ENCODE results near the gene DIP2B.
"Not testable (repeated sequence)": the region's sequence is repeated elsewhere in the genome, so short reads cannot be mapped to it uniquely, and the experiment has no call there.

The DIP2B gene

GRCh38 chr12:50504798-50505674 is at the start of gene DIP2B:
DIP2B (plus strand) TSS chr12:50504985; CDS start chr12:50505141, 156 bp downstream.
- DNase-seq (ENCODE audit: low spot score): peak; percentile 89

GRCh38 chr12:50458606-50459005 is 46.2 kb upstream of the DIP2B start:
- DNase-seq (ENCODE audit: low spot score): peak; percentile 46

DNA sequence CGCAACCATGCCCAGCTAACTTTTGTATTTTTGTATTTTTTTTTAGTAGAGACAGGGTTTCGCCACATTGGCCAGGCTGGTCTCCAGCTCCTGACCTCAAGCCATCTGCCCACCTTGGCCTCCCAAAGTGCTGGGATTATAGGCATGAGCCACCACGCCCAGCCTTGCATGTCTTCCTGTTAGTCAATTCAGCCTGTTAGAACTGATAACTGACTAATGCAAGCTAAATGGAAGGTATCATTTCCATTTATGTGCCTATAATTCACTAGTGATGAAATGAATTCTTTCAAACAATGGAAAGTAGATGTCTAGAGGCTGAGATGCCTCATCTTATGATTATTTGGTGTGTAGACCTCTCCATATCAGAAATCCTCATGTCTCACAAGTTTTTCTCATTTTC is 37.3 kb upstream of the DIP2B start:
- DNase-seq (ENCODE audit: low spot score): peak; percentile 11

DNA sequence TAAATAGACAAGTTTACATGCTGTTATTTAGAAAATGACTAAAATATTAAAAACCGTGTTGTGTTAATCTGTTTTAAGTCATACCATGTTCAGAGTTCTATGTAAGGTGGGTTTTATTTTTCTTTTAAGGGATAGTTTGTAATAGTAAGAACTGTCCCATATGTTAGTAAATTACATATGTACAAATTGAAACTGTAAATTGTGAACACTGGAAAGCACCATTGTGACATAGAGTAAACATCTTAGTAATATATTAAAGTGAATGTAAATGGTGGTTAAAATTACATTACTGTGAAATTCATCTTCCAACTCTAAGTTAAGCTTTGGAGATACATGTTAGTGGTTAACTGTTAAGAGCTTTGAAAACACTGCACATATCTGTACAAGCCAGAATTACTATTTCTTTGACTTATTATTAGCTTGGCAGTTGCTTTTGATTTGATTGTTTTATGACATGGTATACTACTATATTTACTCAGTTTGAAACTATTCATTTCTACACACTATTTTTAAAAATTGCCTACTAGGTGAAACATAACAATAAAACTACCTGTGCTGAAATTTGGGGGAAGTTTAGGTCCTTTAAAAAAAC is 27.4 kb upstream of the DIP2B start:
- DNase-seq (ENCODE audit: low spot score): no peak

DNA sequence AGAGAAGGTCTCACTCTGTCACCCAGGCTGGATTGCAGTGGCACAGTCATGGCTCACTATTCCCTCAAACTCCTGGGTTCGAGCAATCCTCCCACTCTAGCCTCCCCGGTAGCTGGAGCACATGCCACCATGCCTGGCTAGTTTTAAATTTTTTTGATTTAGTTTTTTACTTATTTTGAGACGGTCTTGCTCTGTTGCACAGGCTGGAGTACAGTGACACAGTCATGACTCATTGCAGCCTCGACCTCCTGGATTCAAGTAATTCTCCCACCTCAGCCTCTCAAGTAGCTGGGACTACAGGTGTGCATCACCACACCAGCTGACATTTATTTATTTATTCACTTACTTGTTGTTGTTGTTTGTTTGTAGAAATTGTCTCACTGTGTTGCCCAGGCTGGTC is 22.2 kb upstream of the DIP2B start:
- peak; percentile 70 for DNase-seq (ENCODE audit: low spot score)

GRCh38 chr12:50483488-50483887 is 21.3 kb upstream of the DIP2B start:
- no peak for DNase-seq (ENCODE audit: low spot score)

- no peak for DNase-seq (ENCODE audit: low spot score)
Measured at GRCh38 chr12:50488801-50489200, 16.0 kb upstream of the DIP2B start.

DNA sequence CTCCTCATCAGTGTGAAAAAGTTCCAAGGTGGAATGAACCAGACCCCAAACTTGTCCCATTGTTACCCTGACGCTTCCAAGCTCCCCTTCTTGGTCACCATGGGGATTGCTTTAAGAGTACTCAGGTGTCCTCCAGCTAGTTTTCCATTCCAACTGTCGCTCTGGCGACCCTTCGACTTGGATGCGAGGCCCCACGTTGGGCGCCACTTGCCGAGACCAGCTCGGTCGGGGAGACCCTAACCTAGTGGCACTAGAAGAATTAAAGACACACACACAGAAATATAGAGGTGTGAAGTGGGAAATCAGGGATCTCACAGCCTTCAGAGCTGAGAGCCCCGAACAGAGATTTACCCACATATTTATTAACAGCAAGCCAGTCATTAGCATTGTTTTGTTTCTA is 6.7 kb upstream of the DIP2B start:
- DNase-seq (ENCODE audit: low spot score): not testable (repeated sequence)

- peak; percentile 39 for DNase-seq (ENCODE audit: low spot score)
Measured at GRCh38 chr12:50505675-50506530, 1.1 kb downstream of the DIP2B start.

- DNase-seq (ENCODE audit: low spot score): no peak
Measured at GRCh38 chr12:50506753-50507473, 2.1 kb downstream of the DIP2B start.

GRCh38 chr12:50507474-50507838 is 2.7 kb downstream of the DIP2B start:
- no peak for DNase-seq (ENCODE audit: low spot score)

- DNase-seq (ENCODE audit: low spot score): no peak
Measured at GRCh38 chr12:50507930-50508329, 3.1 kb downstream of the DIP2B start.

- no peak for DNase-seq (ENCODE audit: low spot score)
Measured at GRCh38 chr12:50508414-50508813, 3.6 kb downstream of the DIP2B start.

GRCh38 chr12:50508970-50509663 is 4.3 kb downstream of the DIP2B start:
- DNase-seq (ENCODE audit: low spot score): no peak

DNA sequence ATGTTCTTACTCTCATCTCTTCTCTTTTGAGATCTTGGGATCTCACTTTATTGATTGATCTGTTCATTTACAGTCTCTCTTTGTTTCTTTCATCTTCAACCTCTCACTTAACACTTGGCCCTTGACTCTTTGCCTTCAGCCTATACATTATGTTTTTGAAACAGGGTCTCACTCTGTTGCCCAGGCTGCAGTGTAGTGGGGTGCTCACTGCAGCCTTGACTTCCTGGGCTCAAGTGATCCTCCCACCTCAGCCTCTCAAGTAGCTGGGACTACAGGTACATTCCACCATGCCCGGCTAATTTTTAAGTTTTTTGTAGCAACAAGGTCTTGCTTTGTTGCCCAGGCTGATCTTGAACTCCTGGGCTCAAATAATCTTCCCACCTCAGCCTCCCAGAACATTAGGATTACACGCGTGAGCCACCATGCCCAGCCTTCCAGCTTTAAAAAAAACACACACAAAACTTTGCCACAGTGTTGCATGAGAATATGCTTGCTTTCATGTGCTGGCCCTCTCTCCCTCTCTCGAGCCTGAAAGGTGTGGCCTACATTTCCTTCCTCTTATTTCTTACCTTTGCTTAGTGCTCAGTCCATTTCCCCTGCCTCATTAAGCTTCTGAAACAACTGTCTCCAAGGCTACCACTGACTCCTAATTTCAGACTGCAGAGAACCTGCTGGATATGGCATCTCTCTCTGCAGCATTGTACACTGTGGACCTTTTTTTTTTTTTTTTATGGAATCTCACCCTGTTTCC is 9.9 kb downstream of the DIP2B start:
- DNase-seq (ENCODE audit: low spot score): no peak

- no peak for DNase-seq (ENCODE audit: low spot score)
Measured at GRCh38 chr12:50515587-50515986, 10.8 kb downstream of the DIP2B start.

DNA sequence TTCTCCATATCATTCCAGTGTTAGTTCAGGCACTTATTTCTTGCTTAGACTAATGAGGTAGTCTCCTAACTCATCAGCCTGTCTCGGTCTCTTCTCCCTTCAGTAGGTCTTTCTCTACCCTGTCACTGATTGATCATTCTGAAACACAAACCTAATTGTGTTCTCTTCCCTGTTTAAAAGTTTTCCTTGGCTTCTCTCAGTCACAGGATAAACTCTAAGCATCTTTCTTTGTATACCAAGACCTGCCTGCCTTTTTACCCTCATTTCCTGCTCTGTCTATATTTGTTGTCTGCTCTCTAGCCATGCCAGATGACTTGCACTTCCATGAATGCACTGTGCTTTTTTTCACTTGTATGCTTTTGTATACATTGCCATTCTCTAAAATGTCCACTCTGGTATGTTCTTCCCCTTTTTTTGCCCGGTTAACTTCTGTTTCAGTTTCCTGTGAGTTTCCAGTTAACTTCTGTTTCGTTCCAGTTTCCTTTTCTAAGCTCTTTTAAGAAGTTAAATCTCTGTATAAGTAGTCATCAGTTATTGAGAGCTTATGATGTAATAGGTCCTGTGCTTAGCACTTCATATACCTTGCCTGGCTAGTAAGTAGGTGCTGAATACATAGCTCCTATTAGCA is 12.8 kb downstream of the DIP2B start:
- DNase-seq (ENCODE audit: low spot score): peak; percentile 71

DNA sequence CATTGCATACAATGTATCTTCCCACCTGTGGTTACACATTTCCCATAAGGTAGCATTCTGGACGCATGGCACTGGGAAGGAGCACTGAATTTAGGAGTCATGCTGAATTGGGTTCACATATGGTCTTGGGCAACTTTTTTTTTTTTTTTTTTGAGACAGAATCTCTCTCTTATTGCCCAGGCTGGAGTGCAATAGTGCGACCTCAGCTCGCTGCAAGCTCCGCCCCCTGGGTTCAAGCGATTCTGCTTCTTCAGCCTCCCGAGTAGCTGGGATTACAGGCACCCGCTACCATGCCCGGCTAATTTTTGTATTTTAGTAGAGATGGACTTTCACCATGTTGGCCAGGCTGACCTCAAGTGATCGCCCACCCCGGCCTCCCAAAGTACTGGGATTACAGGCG is 13.3 kb downstream of the DIP2B start:
- DNase-seq (ENCODE audit: low spot score): no peak

GRCh38 chr12:50519353-50519752 is 14.6 kb downstream of the DIP2B start:
- no peak for DNase-seq (ENCODE audit: low spot score)
